Fibroblast of the aortic adventitia (primary cell): ENCODE results near the gene CR1L. TPM values are rescaled to one million over a fixed set of nuclear protein-coding genes. Genes with fewer than 3 reads are reported as not detected.

Experiments
- DNase-seq: peaks from one replicate; pipeline ENCODE4 v3.0.0-alpha.2; 2010; ENCODE audit warnings: low read depth
- H3K4me3 ChIP-seq: 2 replicates; pipeline ENCODE4 v1.5.1; 2011; ENCODE audit warnings: low read depth, mild to moderate bottlenecking, control low read depth, low read length, moderate library complexity
- total RNA-seq: library from RNA; depleted of rRNA; stranded (reverse); fragments of >200 nt; gene quantifications from 2 replicates; pipeline ENCODE4 v1.2.3, GENCODE V29; 2012; ENCODE audit warnings: low replicate concordance
- TF ChIP-seq, protein P1 (sequence below): IDR thresholded peaks from 2 replicates; pipeline ENCODE4 v1.5.1; 2011; ENCODE audit warnings: mild to moderate bottlenecking, low read length, control low read depth, inconsistent platforms; ENCODE audit not compliant: insufficient read depth

CR1L gene
- total RNA-seq, 1 donor: not detected

DNA sequence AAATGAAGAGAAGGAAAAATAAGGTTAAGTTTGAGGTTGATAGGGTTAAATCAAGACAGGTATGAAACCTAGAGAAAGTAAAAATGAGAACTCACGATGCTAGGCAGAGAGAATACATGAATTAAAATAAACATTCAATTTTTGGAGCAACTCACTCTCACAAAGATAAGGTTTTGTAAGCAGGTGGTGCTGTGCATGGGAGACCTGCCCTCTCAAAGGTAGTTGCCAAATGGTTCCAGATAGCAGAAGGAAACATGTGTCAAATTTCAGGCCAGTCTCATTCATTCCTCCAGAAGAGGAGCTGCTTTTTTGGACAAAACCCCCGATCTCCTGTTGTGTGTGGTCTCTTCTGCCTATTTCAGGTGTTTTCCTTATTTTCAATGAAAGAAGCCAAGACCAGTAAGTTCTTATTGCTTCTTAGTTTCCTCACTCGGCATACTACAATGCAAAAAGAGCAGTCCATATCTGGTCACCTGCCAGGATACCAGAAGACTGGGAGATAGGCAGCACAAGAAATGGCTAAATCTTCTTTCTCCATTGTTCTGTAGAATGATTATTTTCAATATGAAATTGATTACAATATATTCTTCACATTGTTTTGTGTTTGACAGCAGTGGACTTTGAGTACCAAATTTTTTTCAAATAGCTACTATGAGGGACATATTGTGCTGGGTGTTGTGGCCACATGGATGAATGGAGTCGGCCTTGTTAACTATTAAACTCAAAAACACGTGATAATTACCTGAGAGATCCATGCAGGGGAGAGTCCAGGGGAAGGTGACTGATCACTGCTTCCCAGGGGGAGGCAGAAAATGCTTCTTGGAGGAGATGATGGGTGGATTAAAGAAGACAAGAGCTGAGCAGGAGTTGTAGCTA, 3.6 kb downstream of the CR1L start:
- DNase-seq: no peak
- TF ChIP-seq, protein P1, sequence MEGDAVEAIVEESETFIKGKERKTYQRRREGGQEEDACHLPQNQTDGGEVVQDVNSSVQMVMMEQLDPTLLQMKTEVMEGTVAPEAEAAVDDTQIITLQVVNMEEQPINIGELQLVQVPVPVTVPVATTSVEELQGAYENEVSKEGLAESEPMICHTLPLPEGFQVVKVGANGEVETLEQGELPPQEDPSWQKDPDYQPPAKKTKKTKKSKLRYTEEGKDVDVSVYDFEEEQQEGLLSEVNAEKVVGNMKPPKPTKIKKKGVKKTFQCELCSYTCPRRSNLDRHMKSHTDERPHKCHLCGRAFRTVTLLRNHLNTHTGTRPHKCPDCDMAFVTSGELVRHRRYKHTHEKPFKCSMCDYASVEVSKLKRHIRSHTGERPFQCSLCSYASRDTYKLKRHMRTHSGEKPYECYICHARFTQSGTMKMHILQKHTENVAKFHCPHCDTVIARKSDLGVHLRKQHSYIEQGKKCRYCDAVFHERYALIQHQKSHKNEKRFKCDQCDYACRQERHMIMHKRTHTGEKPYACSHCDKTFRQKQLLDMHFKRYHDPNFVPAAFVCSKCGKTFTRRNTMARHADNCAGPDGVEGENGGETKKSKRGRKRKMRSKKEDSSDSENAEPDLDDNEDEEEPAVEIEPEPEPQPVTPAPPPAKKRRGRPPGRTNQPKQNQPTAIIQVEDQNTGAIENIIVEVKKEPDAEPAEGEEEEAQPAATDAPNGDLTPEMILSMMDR: no peak
- no peak overlapping the region for H3K4me3 ChIP-seq

- TF ChIP-seq, protein P1: no peak
- DNase-seq: no peak
- H3K4me3 ChIP-seq: no peak overlapping the region
Observed at GRCh38 chr1:207649210-207649753, 4.3 kb downstream of the CR1L start.

GRCh38 chr1:207649865-207650580, 5.1 kb downstream of the CR1L start:
- no peak for DNase-seq
- TF ChIP-seq, protein P1: no peak
- H3K4me3 ChIP-seq: no peak overlapping the region

- TF ChIP-seq, protein P1: no peak
- no peak overlapping the region for H3K4me3 ChIP-seq
- DNase-seq: no peak
Observed at GRCh38 chr1:207651583-207651982, 6.7 kb downstream of the CR1L start.

GRCh38 chr1:207654320-207654719, 9.4 kb downstream of the CR1L start:
- TF ChIP-seq, protein P1: peak; percentile 33
- H3K4me3 ChIP-seq: no peak overlapping the region
- DNase-seq: peak; percentile 15

DNA sequence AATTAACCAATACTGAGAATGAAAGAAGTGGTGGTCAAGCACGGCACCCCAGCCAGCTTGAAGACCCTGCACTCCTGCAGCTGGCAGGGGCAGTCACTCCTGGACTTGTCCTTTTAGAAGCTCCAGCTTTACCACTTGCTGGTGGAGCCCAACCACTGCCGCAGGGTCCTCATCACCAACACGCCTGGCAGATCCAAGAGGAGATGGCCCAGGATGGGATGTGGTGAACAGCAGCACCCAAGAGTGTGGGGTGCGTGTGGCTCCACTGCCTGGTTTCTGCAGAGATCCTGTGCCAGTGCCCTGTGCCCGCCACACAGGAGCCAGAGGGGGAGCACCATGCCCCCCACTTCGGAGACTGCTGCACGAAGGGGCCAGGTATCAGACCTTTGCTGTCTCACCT, 13.5 kb downstream of the CR1L start:
- no peak for DNase-seq
- H3K4me3 ChIP-seq: no peak overlapping the region
- TF ChIP-seq, protein P1: no peak
